GM12865 (cell line): Measurements from ENCODE around the gene ANXA1.

Experiments used
- DNase-seq: peaks from one replicate; pipeline ENCODE4 v3.0.0; 2010; ENCODE audit warnings: low read depth
- H3K4me3 ChIP-seq: 2 replicates; pipeline ENCODE4 v1.5.1; 2011; ENCODE audit warnings: mild to moderate bottlenecking, low read depth, low read length, control low read depth
- CTCF ChIP-seq: IDR thresholded peaks from 2 replicates; pipeline ENCODE4 v1.5.1; 2011; ENCODE audit warnings: low read length, control low read depth, low read depth, inconsistent platforms; ENCODE audit not compliant: insufficient read depth; ENCODE audit errors: missing control alignments

ANXA1 gene

GRCh38 chr9:73173557-73174329 lies 22.1 kb downstream of the ANXA1 start:
- no peak for TF ChIP-seq CTCF
- H3K4me3 ChIP-seq: no peak overlapping the region
- no peak for DNase-seq

- DNase-seq: no peak
- TF ChIP-seq CTCF: no peak
- H3K4me3 ChIP-seq: no peak overlapping the region
Observed at GRCh38 chr9:73174330-73174980, 22.8 kb downstream of the ANXA1 start.

- no peak overlapping the region for H3K4me3 ChIP-seq
- DNase-seq: no peak
- no peak for TF ChIP-seq CTCF
Observed at GRCh38 chr9:73176450-73176875, 24.8 kb downstream of the ANXA1 start.

GRCh38 chr9:73178044-73178443 lies 26.4 kb downstream of the ANXA1 start:
- DNase-seq: no peak
- H3K4me3 ChIP-seq: no peak overlapping the region
- no peak for TF ChIP-seq CTCF

GRCh38 chr9:73179589-73179988 lies 27.9 kb downstream of the ANXA1 start:
- TF ChIP-seq CTCF: no peak
- no peak for DNase-seq
- no peak overlapping the region for H3K4me3 ChIP-seq

- no peak for TF ChIP-seq CTCF
- no peak overlapping the region for H3K4me3 ChIP-seq
- no peak for DNase-seq
Observed at GRCh38 chr9:73180403-73180802, 28.7 kb downstream of the ANXA1 start.
